H9 (cell line): ENCODE measurements around the gene ANO2. TPM values are rescaled to one million over a fixed set of nuclear protein-coding genes. Genes with fewer than 3 reads are reported as not detected.
"Not testable (repeated sequence)": the region's sequence is repeated elsewhere in the genome, so short reads cannot be mapped to it uniquely, and the experiment has no call there.

Experiments
- DNase-seq: peaks from one replicate; pipeline ENCODE4 v3.0.0-alpha.2; 2017
- H2AFZ ChIP-seq: one replicate; pipeline ENCODE4 v1.6.1; 2013; ENCODE audit warnings: mild to moderate bottlenecking, low read length, control low read depth, moderate library complexity
- H2AK5ac ChIP-seq: 2 replicates; pipeline ENCODE4 v1.6.1; 2013; ENCODE audit warnings: low read length, control low read depth, mixed read lengths; ENCODE audit not compliant: insufficient read length
- H2BK120ac ChIP-seq: one replicate; pipeline ENCODE4 v1.6.1; 2013; ENCODE audit warnings: low read depth, mild to moderate bottlenecking, low read length, control low read depth, inconsistent platforms; ENCODE audit not compliant: poor library complexity, severe bottlenecking
- H2BK12ac ChIP-seq: 2 replicates; pipeline ENCODE4 v1.6.1; 2013; ENCODE audit warnings: low read length, control low read depth, mixed read lengths, low read depth; ENCODE audit not compliant: insufficient read length
- H2BK15ac ChIP-seq: 2 replicates; pipeline ENCODE4 v1.6.1; 2013; ENCODE audit warnings: low read depth, low read length, control low read depth
- H2BK20ac ChIP-seq: one replicate; pipeline ENCODE4 v1.6.1; 2013; ENCODE audit warnings: low read depth, mild to moderate bottlenecking, low read length, control low read depth, inconsistent platforms; ENCODE audit not compliant: poor library complexity, severe bottlenecking
- H2BK5ac ChIP-seq: 2 replicates; pipeline ENCODE4 v1.6.1; 2013; ENCODE audit warnings: low read length, control low read depth, mixed read lengths; ENCODE audit not compliant: insufficient read length
- H3K14ac ChIP-seq: 2 replicates; pipeline ENCODE4 v1.6.1; 2013; ENCODE audit warnings: low read length, control low read depth; ENCODE audit not compliant: insufficient read depth
- H3K18ac ChIP-seq: 2 replicates; pipeline ENCODE4 v1.6.1; 2013; ENCODE audit warnings: low read depth, mild to moderate bottlenecking, mixed read lengths, low read length, control low read depth; ENCODE audit not compliant: insufficient read length
- H3K23ac ChIP-seq: 2 replicates; pipeline ENCODE4 v1.6.1; 2013; ENCODE audit warnings: low read length, control low read depth, mixed read lengths, low read depth; ENCODE audit not compliant: insufficient read length
- H3K23me2 ChIP-seq: 2 replicates; pipeline ENCODE4 v1.6.1; 2013; ENCODE audit warnings: low read depth, mild to moderate bottlenecking, mixed read lengths, low read length, control low read depth; ENCODE audit not compliant: insufficient read length, poor library complexity, severe bottlenecking
- H3K27ac ChIP-seq: 2 replicates; pipeline ENCODE4 v1.5.1; 2013; ENCODE audit warnings: low read length, control low read depth, mixed read lengths, low read depth; ENCODE audit not compliant: insufficient read length
- H3K27me3 ChIP-seq: 2 replicates; pipeline ENCODE4 v1.6.1; 2013; ENCODE audit warnings: low read length, control low read depth, inconsistent platforms; ENCODE audit not compliant: insufficient read depth
- H3K4ac ChIP-seq: 2 replicates; pipeline ENCODE4 v1.6.1; 2013; ENCODE audit warnings: low read depth, mild to moderate bottlenecking, control low read depth, inconsistent platforms, low read length, moderate library complexity
- H3K4me1 ChIP-seq: 2 replicates; pipeline ENCODE4 v1.6.1; 2013; ENCODE audit warnings: low read length, control low read depth, inconsistent platforms; ENCODE audit not compliant: insufficient read depth
- H3K4me2 ChIP-seq: 2 replicates; pipeline ENCODE4 v1.6.1; 2013; ENCODE audit warnings: low read length, control low read depth, mixed read lengths; ENCODE audit not compliant: insufficient read length, insufficient read depth
- H3K56ac ChIP-seq: 2 replicates; pipeline ENCODE4 v1.6.1; 2013; ENCODE audit warnings: low read depth, mild to moderate bottlenecking, mixed read lengths, low read length, control low read depth; ENCODE audit not compliant: insufficient read length
- H3K79me1 ChIP-seq: 2 replicates; pipeline ENCODE4 v1.6.1; 2013; ENCODE audit warnings: low read depth, mild to moderate bottlenecking, moderate library complexity, low read length, control low read depth, inconsistent platforms; ENCODE audit not compliant: insufficient read depth, poor library complexity, severe bottlenecking
- H3K79me2 ChIP-seq: 2 replicates; pipeline ENCODE4 v1.6.1; 2013; ENCODE audit warnings: low read length, control low read depth, inconsistent platforms; ENCODE audit not compliant: insufficient read depth
- H3K9ac ChIP-seq: 2 replicates; pipeline ENCODE4 v1.6.1; 2013; ENCODE audit warnings: low read length, control low read depth, mixed read lengths; ENCODE audit not compliant: insufficient read length; ENCODE audit errors: extremely low read depth
- H3K9me3 ChIP-seq: one replicate; pipeline ENCODE4 v1.6.1; 2013; ENCODE audit warnings: low read depth, low read length, inconsistent platforms; ENCODE audit not compliant: control insufficient read depth
- H3T11ph ChIP-seq: one replicate; pipeline ENCODE4 v1.6.1; 2013; ENCODE audit warnings: mild to moderate bottlenecking, low read length, control low read depth, inconsistent platforms
- H4K20me1 ChIP-seq: one replicate; pipeline ENCODE4 v1.6.1; 2013; ENCODE audit not compliant: control insufficient read depth, insufficient read length, insufficient read depth
- H4K5ac ChIP-seq: 2 replicates; pipeline ENCODE4 v1.6.1; 2013; ENCODE audit warnings: low read depth, mild to moderate bottlenecking, mixed read lengths, low read length, control low read depth; ENCODE audit not compliant: insufficient read length
- H4K8ac ChIP-seq: replicated peaks from 2 replicates; pipeline ENCODE4 v1.6.1; 2013; ENCODE audit warnings: low read length, control low read depth, mixed read lengths, low read depth; ENCODE audit not compliant: insufficient read length
- H4K91ac ChIP-seq: 2 replicates; pipeline ENCODE4 v1.6.1; 2013; ENCODE audit warnings: low read depth, mild to moderate bottlenecking, moderate library complexity, mixed read lengths, low read length, control low read depth; ENCODE audit not compliant: insufficient read length
- H3K27ac Mint-ChIP-seq, 3 experiments: 2 replicates in 2 of 3; 3 replicates in 1 of 3; pipeline ENCODE4 v1.8.0; 2020 to 2021; ENCODE audit warnings: mixed read lengths in 3 of 3, mild to moderate bottlenecking in 1 of 3, moderate library complexity in 1 of 3
- H3K27me3 Mint-ChIP-seq: 2 replicates; pipeline ENCODE4 v1.8.0; 2021; ENCODE audit warnings: low read depth, mild to moderate bottlenecking, moderate library complexity, mixed read lengths
- H3K36me3 Mint-ChIP-seq, 3 experiments: 2 replicates in 2 of 3; 3 replicates in 1 of 3; pipeline ENCODE4 v1.8.0; 2020 to 2021; ENCODE audit warnings: low read depth in 3 of 3, mixed read lengths in 3 of 3; ENCODE audit not compliant: insufficient read depth in 1 of 3
- H3K4me1 Mint-ChIP-seq, 2 experiments: 2 replicates each; pipeline ENCODE4 v1.8.0; 2020; ENCODE audit warnings: mixed read lengths in 2 of 2
- H3K4me3 Mint-ChIP-seq, 2 experiments: 2 replicates in 1 of 2; 3 replicates in 1 of 2; pipeline ENCODE4 v1.8.0; 2020 to 2021; ENCODE audit warnings: mild to moderate bottlenecking in 2 of 2, mixed read lengths in 2 of 2, moderate library complexity in 1 of 2
- H3K9me3 Mint-ChIP-seq, 2 experiments: 2 replicates in 1 of 2; 3 replicates in 1 of 2; pipeline ENCODE4 v1.8.0; 2020; ENCODE audit warnings: mild to moderate bottlenecking in 2 of 2, mixed read lengths in 2 of 2, moderate library complexity in 1 of 2
- WGBS: extraction: QIAGEN DNeasy Blood & Tissue Kit; methylation state at CpG from one replicate; pipeline ENCODE4 v1.1.7; 2013; ENCODE audit warnings: missing lambda C conversion rate, low lambda C conversion rate, mixed read lengths; ENCODE audit not compliant: insufficient read length; ENCODE audit errors: extremely low coverage; 5-methylcytosine and 5-hydroxymethylcytosine counted together
- total RNA-seq: library from RNA; stranded (reverse); gene quantifications from 2 replicates; pipeline ENCODE4 v1.2.1, GENCODE V29; 2021
- TF ChIP-seq, protein P1 (sequence below): fragments of 200-600 bp; sonication (generic); conservative IDR thresholded peaks from 3 replicates; pipeline ENCODE4 v1.8.0; 2021; ENCODE audit warnings: antibody characterized with exemption, mild to moderate bottlenecking

ANO2 gene
- total RNA-seq, 1 experiment from 2014 or later: 3.8 TPM

DNA sequence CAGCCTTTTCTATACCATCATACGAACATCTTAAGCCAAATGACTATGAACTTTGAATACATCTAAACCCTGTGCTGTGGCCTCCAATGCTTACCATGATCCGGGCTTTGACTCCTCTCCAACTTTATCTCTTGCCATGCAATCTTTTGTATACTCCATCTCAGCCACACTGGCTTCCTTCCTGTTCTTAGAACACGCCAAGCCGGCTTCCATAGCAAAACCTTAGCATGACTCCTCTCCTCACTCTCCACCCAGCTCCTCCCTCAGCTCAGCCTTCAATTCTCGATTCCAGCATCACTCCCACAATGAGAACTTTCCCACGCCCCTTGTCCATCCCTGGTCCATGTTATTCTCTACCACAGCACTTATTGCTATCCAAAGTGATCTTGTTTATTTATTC, 284.8 kb downstream of the ANO2 start:
- no peak overlapping the region for H3K27ac Mint-ChIP-seq

DNA sequence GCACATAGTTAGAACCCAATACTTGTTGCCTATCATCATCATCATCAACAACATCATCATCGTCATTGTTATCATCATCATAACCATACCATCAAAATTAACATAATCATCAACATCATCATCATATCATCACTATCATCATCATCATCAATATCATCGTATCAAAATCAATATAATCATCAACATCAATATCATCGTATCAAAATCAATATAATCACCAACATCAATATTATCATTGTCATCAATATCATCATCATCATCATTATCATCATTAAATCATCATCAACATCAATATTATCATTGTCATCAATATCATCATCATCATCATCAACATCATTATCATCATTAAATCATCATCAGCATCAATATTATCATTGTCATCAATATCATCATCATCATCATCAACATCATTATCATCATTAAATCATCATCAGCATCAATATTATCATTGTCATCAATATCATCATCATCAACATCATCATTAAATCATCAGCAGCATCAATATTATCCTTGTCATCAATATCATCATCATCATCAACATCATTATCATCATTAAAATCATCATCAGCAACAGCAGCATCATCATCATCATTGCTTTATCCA, 286.6 kb downstream of the ANO2 start:
- 100% methylated on average over 3 of the region's 3 CpGs for WGBS
- not testable (repeated sequence) for DNase-seq, H2BK120ac ChIP-seq, H3K36me3 Mint-ChIP-seq, H3K4ac ChIP-seq, H3K27ac ChIP-seq, H3K79me2 ChIP-seq, H4K20me1 ChIP-seq, H3K79me1 ChIP-seq, H4K5ac ChIP-seq, H3K4me2 ChIP-seq, H2BK5ac ChIP-seq, H3K9ac ChIP-seq, H3K4me3 Mint-ChIP-seq, H3K18ac ChIP-seq, H2AFZ ChIP-seq, H2BK12ac ChIP-seq, H3K4me1 ChIP-seq, H4K91ac ChIP-seq, H3T11ph ChIP-seq, H3K14ac ChIP-seq, H3K23me2 ChIP-seq, H3K27me3 Mint-ChIP-seq, H2BK15ac ChIP-seq, H3K9me3 ChIP-seq, H3K56ac ChIP-seq, H4K8ac ChIP-seq, H3K23ac ChIP-seq, H2AK5ac ChIP-seq, H3K9me3 Mint-ChIP-seq, H3K4me1 Mint-ChIP-seq, H2BK20ac ChIP-seq, H3K27ac Mint-ChIP-seq, H3K27me3 ChIP-seq

More for the DNA sequence above, 284.8 kb downstream of the ANO2 start:
- Histone ChIP-seq H3K9me3 (no peaks in the 10 kb centered on the region), H2BK12ac (no peak overlapping the region), H2BK15ac (no peak overlapping the region), H3T11ph (no peak overlapping the region), H3K14ac (no peak overlapping the region), H3K9ac (no peak overlapping the region), H3K79me2 (no peaks in the 10 kb centered on the region), H3K56ac (no peak overlapping the region), H3K27ac (no peak overlapping the region), H2BK120ac (no peak overlapping the region), H2AK5ac (no peak overlapping the region), H3K4me2 (no peak overlapping the region), H4K20me1 (no peaks in the 10 kb centered on the region), H3K79me1 (no peaks in the 10 kb centered on the region), H3K18ac (no peak overlapping the region), H2AFZ (no peak overlapping the region), H2BK20ac (no peak overlapping the region), H3K23ac (no peak overlapping the region), H3K23me2 (no peaks in the 10 kb centered on the region), H2BK5ac (no peak overlapping the region), H3K4ac (no peak overlapping the region), H4K91ac (no peak overlapping the region), H4K5ac (no peak overlapping the region), H3K27me3 (no peaks in the 10 kb centered on the region), H3K4me1 (no peaks in the 10 kb centered on the region), H4K8ac (no peak overlapping the region)
- no CpG with 5 or more reads among the region's 6 CpGs for WGBS
- no peaks in the 10 kb centered on the region for H3K4me1 Mint-ChIP-seq
- TF ChIP-seq, protein P1, sequence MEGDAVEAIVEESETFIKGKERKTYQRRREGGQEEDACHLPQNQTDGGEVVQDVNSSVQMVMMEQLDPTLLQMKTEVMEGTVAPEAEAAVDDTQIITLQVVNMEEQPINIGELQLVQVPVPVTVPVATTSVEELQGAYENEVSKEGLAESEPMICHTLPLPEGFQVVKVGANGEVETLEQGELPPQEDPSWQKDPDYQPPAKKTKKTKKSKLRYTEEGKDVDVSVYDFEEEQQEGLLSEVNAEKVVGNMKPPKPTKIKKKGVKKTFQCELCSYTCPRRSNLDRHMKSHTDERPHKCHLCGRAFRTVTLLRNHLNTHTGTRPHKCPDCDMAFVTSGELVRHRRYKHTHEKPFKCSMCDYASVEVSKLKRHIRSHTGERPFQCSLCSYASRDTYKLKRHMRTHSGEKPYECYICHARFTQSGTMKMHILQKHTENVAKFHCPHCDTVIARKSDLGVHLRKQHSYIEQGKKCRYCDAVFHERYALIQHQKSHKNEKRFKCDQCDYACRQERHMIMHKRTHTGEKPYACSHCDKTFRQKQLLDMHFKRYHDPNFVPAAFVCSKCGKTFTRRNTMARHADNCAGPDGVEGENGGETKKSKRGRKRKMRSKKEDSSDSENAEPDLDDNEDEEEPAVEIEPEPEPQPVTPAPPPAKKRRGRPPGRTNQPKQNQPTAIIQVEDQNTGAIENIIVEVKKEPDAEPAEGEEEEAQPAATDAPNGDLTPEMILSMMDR: no peak
- no peaks in the 10 kb centered on the region; the same call in 1 of the 2 replicates for H3K27me3 Mint-ChIP-seq
- no peak for DNase-seq
- H3K4me3 Mint-ChIP-seq: no peak overlapping the region
- no peaks in the 10 kb centered on the region for H3K36me3 Mint-ChIP-seq
- no peaks in the 10 kb centered on the region for H3K9me3 Mint-ChIP-seq
